Fibroblast of villous mesenchyme (primary cell): ENCODE data around the gene CLASP1. TPM values are rescaled to one million over a fixed set of nuclear protein-coding genes. Genes with fewer than 3 reads are reported as not detected.

Source experiments
- DNase-seq: peaks from one replicate; pipeline ENCODE4 v3.0.0-alpha.2; 2010; ENCODE audit warnings: low read depth
- H3K4me3 ChIP-seq: 2 replicates; pipeline ENCODE4 v1.5.1; 2011; ENCODE audit warnings: low read depth, mild to moderate bottlenecking, low read length
- total RNA-seq: library from RNA; depleted of rRNA; stranded (reverse); fragments of >200 nt; gene quantifications from 2 replicates; pipeline ENCODE4 v1.2.3, GENCODE V29; 2012
- TF ChIP-seq, protein P1 (sequence below): IDR thresholded peaks from 2 replicates; pipeline ENCODE4 v1.5.1; 2012; ENCODE audit warnings: low read depth, mild to moderate bottlenecking, low read length; ENCODE audit not compliant: insufficient read depth

Gene CLASP1
- total RNA-seq, 1 donor, result 58.3 TPM

DNA sequence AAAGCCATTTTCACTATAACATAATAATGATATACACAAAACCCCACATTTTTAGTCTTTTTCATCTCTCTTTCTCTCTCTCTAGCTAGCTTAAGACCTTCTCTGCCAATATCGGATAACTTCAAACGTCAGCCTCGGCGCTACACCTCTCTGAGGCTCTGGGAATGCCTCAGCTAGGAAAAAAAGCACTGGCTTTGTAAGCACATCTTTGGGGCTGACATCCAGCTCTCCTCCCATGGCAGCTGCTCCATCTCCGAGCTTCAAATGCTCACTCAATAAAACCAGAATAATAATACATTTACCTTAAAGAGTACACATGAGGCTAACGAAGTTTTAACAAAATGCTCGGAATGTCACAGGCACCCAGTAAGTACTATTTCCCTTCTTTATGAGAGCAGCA, 107.8 kb downstream of the CLASP1 start:
- no peak for DNase-seq
- TF ChIP-seq, protein P1, sequence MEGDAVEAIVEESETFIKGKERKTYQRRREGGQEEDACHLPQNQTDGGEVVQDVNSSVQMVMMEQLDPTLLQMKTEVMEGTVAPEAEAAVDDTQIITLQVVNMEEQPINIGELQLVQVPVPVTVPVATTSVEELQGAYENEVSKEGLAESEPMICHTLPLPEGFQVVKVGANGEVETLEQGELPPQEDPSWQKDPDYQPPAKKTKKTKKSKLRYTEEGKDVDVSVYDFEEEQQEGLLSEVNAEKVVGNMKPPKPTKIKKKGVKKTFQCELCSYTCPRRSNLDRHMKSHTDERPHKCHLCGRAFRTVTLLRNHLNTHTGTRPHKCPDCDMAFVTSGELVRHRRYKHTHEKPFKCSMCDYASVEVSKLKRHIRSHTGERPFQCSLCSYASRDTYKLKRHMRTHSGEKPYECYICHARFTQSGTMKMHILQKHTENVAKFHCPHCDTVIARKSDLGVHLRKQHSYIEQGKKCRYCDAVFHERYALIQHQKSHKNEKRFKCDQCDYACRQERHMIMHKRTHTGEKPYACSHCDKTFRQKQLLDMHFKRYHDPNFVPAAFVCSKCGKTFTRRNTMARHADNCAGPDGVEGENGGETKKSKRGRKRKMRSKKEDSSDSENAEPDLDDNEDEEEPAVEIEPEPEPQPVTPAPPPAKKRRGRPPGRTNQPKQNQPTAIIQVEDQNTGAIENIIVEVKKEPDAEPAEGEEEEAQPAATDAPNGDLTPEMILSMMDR, result no peak
- H3K4me3 ChIP-seq, result no peak overlapping the region

DNA sequence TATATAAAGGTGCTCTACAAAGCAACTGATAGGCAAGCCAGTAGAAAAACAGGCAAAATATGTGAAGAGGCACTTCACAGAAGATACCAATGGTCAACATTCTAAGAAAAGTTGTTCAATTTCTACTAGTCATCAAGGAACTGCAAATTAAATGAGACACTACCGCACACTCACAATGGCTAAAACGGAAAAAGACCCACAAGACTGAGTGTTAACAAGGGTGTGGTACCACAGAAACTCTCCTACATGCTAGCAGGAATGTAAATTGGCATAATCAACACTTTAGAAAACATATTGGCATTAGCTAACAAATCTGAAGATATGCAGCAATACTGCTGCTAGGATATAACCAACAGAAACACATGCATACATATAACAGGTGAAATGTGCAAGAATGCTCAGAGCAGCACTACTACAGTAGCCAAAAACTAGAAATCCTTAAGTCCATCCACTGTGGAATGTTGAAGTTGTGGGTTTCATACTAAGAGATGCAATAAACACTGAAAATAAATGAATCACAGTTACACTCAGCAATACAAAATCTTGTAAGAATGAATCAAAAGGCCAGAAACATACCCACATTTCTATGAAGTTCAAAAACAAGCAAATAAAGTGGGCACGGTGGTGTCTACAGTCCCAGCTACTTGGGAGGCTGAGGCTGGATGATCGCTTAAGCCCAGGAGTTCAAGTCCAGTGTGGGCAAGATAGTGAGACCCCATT, 109.4 kb downstream of the CLASP1 start:
- TF ChIP-seq, protein P1, result no peak
- no peak for DNase-seq
- H3K4me3 ChIP-seq, result no peak overlapping the region

DNA sequence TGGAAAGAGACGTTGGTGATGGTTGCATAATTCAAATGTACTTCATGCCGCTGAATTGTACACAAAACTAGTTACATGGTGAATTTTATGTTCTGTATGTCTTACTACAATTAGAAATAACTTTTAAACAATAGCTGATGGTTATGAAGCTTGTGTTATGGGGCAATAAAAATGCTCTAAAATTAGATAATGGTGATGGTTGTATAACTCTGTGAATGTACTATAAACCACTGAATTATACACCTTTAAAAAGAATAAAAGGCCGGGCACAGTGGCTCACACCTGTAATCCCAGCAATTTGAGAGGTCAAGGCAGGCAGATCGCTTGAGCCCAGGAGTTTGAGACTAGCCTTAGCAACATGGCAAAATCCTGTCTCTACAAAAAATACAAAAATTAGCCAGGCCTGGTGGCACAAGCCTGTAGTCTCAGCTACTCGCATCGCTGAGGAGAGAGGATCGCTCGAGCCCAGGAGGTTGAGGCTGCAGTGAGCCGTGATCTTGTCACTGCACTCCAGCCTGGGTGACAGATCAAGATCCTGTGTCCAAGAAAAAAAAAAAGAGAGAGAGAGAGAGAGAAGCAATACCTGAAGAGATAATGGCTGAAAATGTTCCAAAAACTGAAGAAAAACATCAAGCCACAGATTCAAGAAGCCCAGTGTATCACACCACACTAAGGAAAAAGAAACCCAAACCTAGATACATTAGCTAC, 112.3 kb downstream of the CLASP1 start:
- no peak for DNase-seq
- no peak overlapping the region for H3K4me3 ChIP-seq
- TF ChIP-seq, protein P1, result no peak

DNA sequence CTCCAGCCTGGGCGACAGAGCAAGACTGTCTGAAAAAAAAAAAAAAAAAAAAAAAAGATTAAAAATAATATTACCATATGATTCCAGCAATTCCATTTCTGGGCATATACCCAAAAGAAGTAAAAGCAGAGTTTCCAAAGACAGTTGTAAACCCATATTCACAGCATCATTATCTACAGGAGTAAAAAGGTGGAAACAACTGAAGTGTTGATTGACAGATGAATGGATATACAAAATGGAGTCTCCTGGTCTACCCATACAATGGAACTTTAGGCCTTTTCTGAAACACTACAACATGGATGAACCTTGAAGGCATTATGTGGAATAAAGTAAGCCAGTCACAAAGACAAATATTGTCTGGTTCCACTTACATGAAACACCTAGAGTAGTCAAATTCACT, 112.9 kb downstream of the CLASP1 start:
- no peak for DNase-seq
- no peak overlapping the region for H3K4me3 ChIP-seq
- TF ChIP-seq, protein P1, result no peak

DNA sequence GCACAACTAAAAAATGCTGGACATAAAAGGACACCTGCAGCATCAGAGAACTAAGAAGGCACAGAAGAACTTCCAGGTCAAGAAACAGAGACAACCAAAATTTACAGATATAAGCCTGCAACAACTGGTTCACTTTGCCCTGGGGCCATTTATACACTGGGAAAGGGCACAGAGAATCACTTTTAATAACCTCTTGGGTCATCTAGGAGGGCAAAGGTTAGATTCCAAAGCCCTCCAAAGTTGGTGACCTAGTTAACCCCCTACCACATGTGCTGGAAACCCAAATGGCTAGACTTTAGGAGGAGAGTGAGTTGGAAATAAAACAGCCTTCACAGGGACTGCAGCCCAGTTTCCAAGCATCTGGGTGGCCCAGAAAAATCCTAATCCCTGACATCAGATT, 115.3 kb downstream of the CLASP1 start:
- no peak overlapping the region for H3K4me3 ChIP-seq
- DNase-seq, result no peak
- TF ChIP-seq, protein P1, result no peak

DNA sequence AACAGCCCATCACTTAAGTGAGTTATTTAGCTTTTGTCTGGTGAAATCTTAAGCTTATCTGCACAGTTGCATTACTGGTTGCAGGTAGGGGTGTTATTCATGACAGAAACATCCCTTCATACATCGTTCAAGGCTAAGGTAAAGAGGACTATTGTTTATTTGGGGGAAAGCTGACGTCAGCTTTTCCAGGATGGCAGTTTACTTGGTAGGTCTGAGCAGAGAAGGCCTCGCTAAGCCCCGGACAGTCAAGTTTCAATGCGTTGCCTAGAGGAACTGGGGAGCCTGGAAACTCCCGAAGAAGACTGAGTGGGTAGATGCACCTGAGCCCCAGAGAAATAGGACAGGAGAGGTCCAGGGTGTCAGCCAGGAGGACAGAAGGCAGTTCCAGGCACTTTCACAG, 116.4 kb downstream of the CLASP1 start:
- TF ChIP-seq, protein P1, result no peak
- H3K4me3 ChIP-seq, result no peak overlapping the region
- DNase-seq, result no peak

DNA sequence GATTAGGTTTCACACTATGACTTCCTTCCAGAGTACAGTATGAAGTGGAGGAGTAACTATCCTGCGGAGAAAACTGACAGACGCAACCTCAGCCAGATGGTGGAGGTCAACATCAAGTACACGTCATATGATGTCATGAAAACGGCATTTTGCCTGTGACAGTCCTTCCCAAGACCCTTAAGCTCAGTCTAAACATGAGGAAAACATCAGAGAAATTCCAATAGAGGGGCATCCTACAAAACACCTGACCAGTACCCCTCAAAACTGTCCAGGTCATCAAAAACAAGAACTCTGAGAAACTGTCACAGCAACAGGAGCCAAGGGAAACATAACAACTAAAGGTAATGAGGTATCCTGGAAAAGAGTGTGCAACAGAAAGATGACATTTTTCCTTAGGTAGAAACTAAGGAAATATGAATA, 116.9 kb downstream of the CLASP1 start:
- no peak overlapping the region for H3K4me3 ChIP-seq
- peak; percentile 81 for DNase-seq
- TF ChIP-seq, protein P1, result no peak
